Effector memory CD8-positive, alpha-beta T cell (primary cell): ENCODE data around the gene FAM149A.

Experiments
- ATAC-seq: fragments of 150-1000 bp; cut with Tn5 transposase; replicated peaks from 2 replicates; pipeline ENCODE4 v1.10.0; 2021; ENCODE audit warnings: mild to moderate bottlenecking, moderate library complexity
- DNase-seq, 3 experiments: peaks; one replicate each; pipeline ENCODE4 v3.0.0; 2021
- H3K27ac Mint-ChIP-seq, 2 donors: one replicate each; pipeline ENCODE4 v1.8.0; 2022; ENCODE audit warnings: mild to moderate bottlenecking in 2 of 2, mixed read lengths in 2 of 2, moderate library complexity in 2 of 2
- H3K27me3 Mint-ChIP-seq, 2 donors: one replicate each; pipeline ENCODE4 v1.8.0; 2022; ENCODE audit warnings: mixed read lengths in 2 of 2
- H3K36me3 Mint-ChIP-seq: one replicate; pipeline ENCODE4 v1.8.0; 2022; ENCODE audit warnings: mild to moderate bottlenecking, moderate library complexity, mixed read lengths; ENCODE audit not compliant: insufficient read depth
- H3K4me1 Mint-ChIP-seq, 2 donors: one replicate each; pipeline ENCODE4 v1.8.0; 2022; ENCODE audit warnings: low read depth in 2 of 2, mixed read lengths in 2 of 2
- H3K4me3 Mint-ChIP-seq, 2 donors: one replicate each; pipeline ENCODE4 v1.8.0; 2022; ENCODE audit warnings: mild to moderate bottlenecking in 2 of 2, mixed read lengths in 2 of 2, moderate library complexity in 2 of 2
- H3K9me3 Mint-ChIP-seq, 2 donors: one replicate each; pipeline ENCODE4 v1.8.0; 2022; ENCODE audit warnings: mixed read lengths in 2 of 2

The FAM149A gene

GRCh38 chr4:186121057-186121456, 16.6 kb downstream of the FAM149A start:
- Mint-ChIP-seq H3K4me1 (no peaks in the 10 kb centered on the region), H3K27ac (no peak overlapping the region), H3K36me3 (no peaks in the 10 kb centered on the region), H3K4me3 (no peak overlapping the region), H3K9me3 (no peaks in the 10 kb centered on the region), H3K27me3 (peaks cover 23 to 24% of the 10 kb centered on the region in 2 donors)
- DNase-seq (no peak), ATAC-seq (no peak)

- no peak overlapping the region for H3K27ac Mint-ChIP-seq
- ATAC-seq = no peak
- H3K36me3 Mint-ChIP-seq = no peaks in the 10 kb centered on the region
- no peaks in the 10 kb centered on the region for H3K9me3 Mint-ChIP-seq
- H3K4me1 Mint-ChIP-seq = no peaks in the 10 kb centered on the region
- no peak overlapping the region for H3K4me3 Mint-ChIP-seq
- peaks cover 12 to 18% of the 10 kb centered on the region in 2 donors for H3K27me3 Mint-ChIP-seq
- no peak for DNase-seq
These were observed 24.3 kb downstream of the FAM149A start for GRCh38 chr4:186128842-186129241.

- no peak overlapping the region for H3K4me3 Mint-ChIP-seq
- H3K27ac Mint-ChIP-seq = no peak overlapping the region
- H3K4me1 Mint-ChIP-seq = peaks cover 0 to 2% of the 10 kb centered on the region in 2 donors
- DNase-seq (no peak), ATAC-seq (no peak)
- H3K9me3 Mint-ChIP-seq = no peaks in the 10 kb centered on the region
- H3K27me3 Mint-ChIP-seq = peaks cover 12 to 13% of the 10 kb centered on the region in 2 donors
- H3K36me3 Mint-ChIP-seq = no peaks in the 10 kb centered on the region
These were observed 27.4 kb downstream of the FAM149A start for GRCh38 chr4:186131935-186132334.

GRCh38 chr4:186132577-186133242, 28.2 kb downstream of the FAM149A start:
- Mint-ChIP-seq H3K4me3 (no peak overlapping the region), H3K27ac (no peak overlapping the region), H3K4me1 (peaks cover 0 to 2% of the 10 kb centered on the region in 2 donors), H3K9me3 (no peaks in the 10 kb centered on the region), H3K36me3 (no peaks in the 10 kb centered on the region), H3K27me3 (peaks cover 12 to 13% of the 10 kb centered on the region in 2 donors)
- no peak for DNase-seq
- no peak for ATAC-seq

- H3K4me1 Mint-ChIP-seq = peaks cover 0 to 2% of the 10 kb centered on the region in 2 donors
- H3K36me3 Mint-ChIP-seq = no peaks in the 10 kb centered on the region
- H3K9me3 Mint-ChIP-seq = no peaks in the 10 kb centered on the region
- H3K4me3 Mint-ChIP-seq = no peak overlapping the region
- H3K27ac Mint-ChIP-seq = no peak overlapping the region
- peaks cover 2 to 6% of the 10 kb centered on the region in 2 donors for H3K27me3 Mint-ChIP-seq
- ATAC-seq (no peak), DNase-seq (no peak)
These were observed 29.8 kb downstream of the FAM149A start for GRCh38 chr4:186134257-186134656.

- ATAC-seq (no peak), DNase-seq (no peak)
- H3K4me3 Mint-ChIP-seq = no peak overlapping the region
- H3K4me1 Mint-ChIP-seq = peaks cover 0 to 2% of the 10 kb centered on the region in 2 donors
- H3K27ac Mint-ChIP-seq = no peak overlapping the region
- H3K36me3 Mint-ChIP-seq = no peaks in the 10 kb centered on the region
- peaks cover 0 to 6% of the 10 kb centered on the region in 2 donors for H3K27me3 Mint-ChIP-seq
- no peaks in the 10 kb centered on the region for H3K9me3 Mint-ChIP-seq
These were observed 30.4 kb downstream of the FAM149A start for GRCh38 chr4:186134861-186135260.

GRCh38 chr4:186137196-186137794, 32.8 kb downstream of the FAM149A start:
- no peak overlapping the region for H3K27ac Mint-ChIP-seq
- ATAC-seq (no peak), DNase-seq (no peak)
- H3K9me3 Mint-ChIP-seq = no peaks in the 10 kb centered on the region
- H3K4me3 Mint-ChIP-seq = no peak overlapping the region
- no peaks in the 10 kb centered on the region for H3K36me3 Mint-ChIP-seq
- H3K4me1 Mint-ChIP-seq = peaks cover 0 to 2% of the 10 kb centered on the region in 2 donors
- H3K27me3 Mint-ChIP-seq = peaks cover 9 to 10% of the 10 kb centered on the region in 2 donors

- Mint-ChIP-seq H3K27me3 (peaks cover 52 to 65% of the 10 kb centered on the region in 2 donors), H3K9me3 (no peaks in the 10 kb centered on the region), H3K36me3 (peaks cover 3% of the 10 kb centered on the region), H3K4me3 (peak overlapping the region; percentile 58 to 79), H3K4me1 (peaks cover 0 to 4% of the 10 kb centered on the region in 2 donors), H3K27ac (no peak overlapping the region)
- ATAC-seq = peak; percentile 53
- DNase-seq = no peak
These were observed 39.9 kb downstream of the FAM149A start for GRCh38 chr4:186144198-186144945.

GRCh38 chr4:186144946-186145569, 40.6 kb downstream of the FAM149A start:
- Mint-ChIP-seq H3K4me1 (peaks cover 0 to 4% of the 10 kb centered on the region in 2 donors), H3K36me3 (peaks cover 3% of the 10 kb centered on the region), H3K9me3 (no peaks in the 10 kb centered on the region), H3K4me3 (peak overlapping the region; percentile 57 to 62), H3K27ac (no peak overlapping the region), H3K27me3 (peaks cover 52 to 65% of the 10 kb centered on the region in 2 donors)
- DNase-seq = no peak
- ATAC-seq = peak; percentile 59

- ATAC-seq (no peak), DNase-seq (no peak)
- Mint-ChIP-seq H3K4me1 (peaks cover 0 to 4% of the 10 kb centered on the region in 2 donors), H3K4me3 (no peak overlapping the region), H3K9me3 (no peaks in the 10 kb centered on the region), H3K36me3 (peaks cover 3% of the 10 kb centered on the region), H3K27me3 (peaks cover 60 to 73% of the 10 kb centered on the region in 2 donors), H3K27ac (no peak overlapping the region)
These were observed 42.0 kb downstream of the FAM149A start for GRCh38 chr4:186146458-186146857.

GRCh38 chr4:186148336-186148975, 44.0 kb downstream of the FAM149A start:
- H3K36me3 Mint-ChIP-seq = no peaks in the 10 kb centered on the region
- no peak for ATAC-seq
- H3K27me3 Mint-ChIP-seq = peaks cover 55 to 72% of the 10 kb centered on the region in 2 donors

GRCh38 chr4:186149872-186150271, 45.4 kb downstream of the FAM149A start:
- H3K9me3 Mint-ChIP-seq = no peaks in the 10 kb centered on the region
- H3K27me3 Mint-ChIP-seq = peaks cover 53 to 71% of the 10 kb centered on the region in 2 donors
- no peaks in the 10 kb centered on the region for H3K36me3 Mint-ChIP-seq
- ATAC-seq (no peak), DNase-seq (no peak)
- peaks cover 0 to 2% of the 10 kb centered on the region in 2 donors for H3K4me1 Mint-ChIP-seq
- H3K4me3 Mint-ChIP-seq = no peak overlapping the region
- H3K27ac Mint-ChIP-seq = no peak overlapping the region

More at GRCh38 chr4:186148336-186148975, 44.0 kb downstream of the FAM149A start:
- Mint-ChIP-seq H3K9me3 (no peaks in the 10 kb centered on the region), H3K27ac (no peak overlapping the region), H3K4me1 (peaks cover 0 to 4% of the 10 kb centered on the region in 2 donors), H3K4me3 (no peak overlapping the region)
- no peak for DNase-seq

- H3K27ac Mint-ChIP-seq = no peak overlapping the region
- peaks cover 0 to 1% of the 10 kb centered on the region in 2 donors for H3K4me1 Mint-ChIP-seq
- H3K4me3 Mint-ChIP-seq = no peak overlapping the region
- H3K36me3 Mint-ChIP-seq = no peaks in the 10 kb centered on the region
- no peak for DNase-seq
- peaks cover 54 to 74% of the 10 kb centered on the region in 2 donors for H3K27me3 Mint-ChIP-seq
- no peaks in the 10 kb centered on the region for H3K9me3 Mint-ChIP-seq
- ATAC-seq = no peak
These were observed 46.4 kb downstream of the FAM149A start for GRCh38 chr4:186150926-186151325.
